Inflammatory macrophage treated with lipopolysaccharide for 4 hours (primary cell): ENCODE results near the gene VSIG10.
"Not testable (repeated sequence)": the region's sequence is repeated elsewhere in the genome, so short reads cannot be mapped to it uniquely, and the experiment has no call there.

Source experiments
- DNase-seq: peaks from one replicate; pipeline ENCODE4 v3.0.0-alpha.2; 2020

The VSIG10 gene

GRCh38 chr12:118032188-118032587 lies 71.6 kb downstream of the VSIG10 start:
- no peak for DNase-seq

GRCh38 chr12:118029166-118029565 lies 74.6 kb downstream of the VSIG10 start:
- no peak for DNase-seq

DNA sequence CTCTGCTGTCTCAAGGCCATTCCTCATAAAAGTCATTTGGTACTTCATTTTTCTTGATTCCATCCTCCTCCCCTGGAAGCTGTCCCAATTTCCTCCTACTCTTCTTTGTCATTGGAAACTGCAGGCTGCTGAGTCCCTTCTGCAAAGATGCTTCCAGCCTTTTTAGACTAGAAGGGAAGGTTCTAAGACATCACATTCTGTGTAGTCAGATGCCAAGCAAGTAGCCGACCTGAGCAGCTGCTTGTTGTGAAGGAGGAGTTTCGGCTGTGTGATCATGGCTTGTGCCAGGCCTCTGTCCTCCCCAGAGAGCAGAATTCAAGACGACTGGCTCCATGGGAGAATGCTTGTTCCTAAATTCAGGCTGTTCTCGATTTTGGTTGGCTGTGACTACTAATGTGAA lies 78.6 kb downstream of the VSIG10 start:
- no peak for DNase-seq

DNA sequence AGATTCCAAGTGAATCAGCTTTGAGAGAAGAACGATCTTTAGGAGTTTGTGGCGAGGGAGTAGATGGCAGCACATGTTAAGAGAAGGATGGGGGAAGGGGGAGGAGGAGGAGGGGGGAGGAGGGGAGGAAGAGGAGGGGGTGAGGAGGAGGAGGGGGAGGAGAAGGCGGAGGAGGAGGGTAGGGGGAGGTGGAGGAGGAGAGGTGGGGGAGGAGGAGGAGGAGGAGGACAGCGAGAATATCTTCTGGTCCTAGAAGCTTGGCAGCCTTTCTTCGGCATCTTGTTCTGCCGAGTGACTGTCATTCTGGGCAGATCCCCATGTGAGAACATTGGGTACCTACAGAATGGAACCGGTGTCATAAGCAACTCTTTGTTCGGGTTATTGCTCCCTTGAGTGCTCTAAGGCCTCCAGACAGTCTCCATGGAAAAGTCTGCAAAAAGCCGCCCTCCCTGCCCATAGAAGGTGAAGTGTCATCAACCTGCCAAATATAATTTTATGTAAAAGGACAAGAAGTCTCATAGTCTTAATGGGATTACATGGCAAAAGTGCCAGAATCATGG lies 80.4 kb downstream of the VSIG10 start:
- no peak for DNase-seq

- no peak for DNase-seq
Observed at GRCh38 chr12:118022728-118023109, 81.1 kb downstream of the VSIG10 start.

GRCh38 chr12:118022097-118022727 lies 81.6 kb downstream of the VSIG10 start:
- DNase-seq = not testable (repeated sequence)

- DNase-seq = no peak
Observed at GRCh38 chr12:118020036-118020435, 83.8 kb downstream of the VSIG10 start.

GRCh38 chr12:118017926-118018325 lies 85.9 kb downstream of the VSIG10 start:
- DNase-seq = no peak

DNA sequence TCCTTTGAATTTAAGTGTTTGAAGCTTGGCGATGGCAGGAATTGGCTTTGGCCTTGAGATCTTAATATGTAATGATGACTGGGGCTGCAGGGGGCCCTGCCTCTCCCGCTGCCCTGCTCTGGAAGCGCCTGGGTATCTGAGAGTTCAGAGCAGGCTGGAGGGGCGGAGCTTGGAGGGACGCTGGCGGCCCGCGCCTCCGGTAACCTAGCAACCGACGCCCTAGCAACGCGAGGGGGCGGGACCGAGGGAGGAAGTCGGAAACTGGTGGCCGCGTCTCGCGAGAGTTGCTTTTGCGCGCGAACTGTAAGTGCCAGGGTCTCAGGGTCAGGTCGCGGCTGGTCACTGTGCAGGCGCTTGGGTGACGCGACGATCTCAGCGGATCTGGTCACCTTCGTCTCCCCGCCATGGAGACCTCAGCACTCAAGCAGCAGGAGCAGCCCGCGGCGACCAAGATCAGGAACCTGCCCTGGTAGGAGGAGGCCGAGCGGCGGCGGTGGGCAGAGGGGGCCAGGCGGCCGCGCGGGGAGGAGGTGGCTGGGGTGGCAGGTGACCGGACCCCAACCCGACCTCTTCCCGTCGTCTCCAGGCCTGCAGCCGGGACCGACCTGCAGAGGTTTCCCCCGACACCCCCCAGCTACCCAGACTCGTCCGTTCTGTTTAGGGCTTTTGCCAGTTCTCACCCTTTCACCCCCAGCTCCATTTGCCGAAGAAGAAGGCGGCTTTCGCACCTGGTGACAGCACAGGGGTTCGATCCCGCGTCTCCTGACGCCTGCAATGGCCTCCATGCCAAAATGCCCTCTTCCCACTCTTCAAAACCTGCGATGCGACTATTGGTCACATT lies 87.2 kb downstream of the VSIG10 start, which contains the start of gene RFC5:
Gene RFC5, plus strand, starts transcription at position 280 of the 841 bp plus-strand sequence. Its CDS starts 125 bp downstream, at position 405.
- DNase-seq = peak; percentile 98

DNA sequence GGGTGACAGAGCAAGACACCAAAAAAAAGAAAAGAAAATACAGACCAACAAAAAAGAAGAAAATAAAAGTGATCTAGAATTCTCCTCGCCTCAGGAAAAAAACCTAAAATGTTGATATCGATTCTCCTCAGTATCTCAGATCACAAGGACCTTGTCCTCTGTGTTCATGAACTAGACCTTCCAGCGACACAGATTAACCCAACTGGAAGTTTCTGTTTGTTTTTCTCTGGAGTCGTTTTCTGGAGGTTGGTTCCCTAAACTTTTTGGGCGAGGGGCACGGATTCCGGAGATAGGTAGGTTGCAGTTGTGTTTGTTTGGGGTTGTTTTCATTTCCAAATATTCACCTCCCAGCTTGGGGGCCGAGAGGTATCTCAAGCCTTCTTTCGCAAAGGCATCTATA lies 87.9 kb downstream of the VSIG10 start:
- no peak for DNase-seq

GRCh38 chr12:118015306-118015705 lies 88.5 kb downstream of the VSIG10 start:
- no peak for DNase-seq
